HEK293T (cell line): ENCODE results near the gene SYTL1.

Experiments
- CTCF ChIA-PET: fragments of 350-600 bp; formaldehyde crosslinking; extraction: SDS; loops from one replicate; lab custom pipeline; 2021; ENCODE audit warnings: antibody characterized with exemption, inconsistent platforms; lab: Yijun Ruan, JAX
- POLR2A ChIA-PET: fragments of 350-600 bp; formaldehyde crosslinking; extraction: SDS; loops from one replicate; lab custom pipeline; 2020; ENCODE audit warnings: antibody characterized with exemption, inconsistent platforms; lab: Yijun Ruan, JAX
- DNase-seq: peaks from one replicate; pipeline ENCODE4 v3.0.0; 2012; ENCODE audit warnings: mixed read lengths; ENCODE audit errors: extremely low spot score
- ARNT ChIP-seq: fragments of 450-650 bp; IDR thresholded peaks from 2 replicates; pipeline ENCODE4 v1.6.1; 2017; ENCODE audit warnings: mild to moderate bottlenecking
- BHLHE40 ChIP-seq: fragments of 450-650 bp; IDR thresholded peaks from 2 replicates; pipeline ENCODE4 v1.6.1; 2016; ENCODE audit warnings: mild to moderate bottlenecking, moderate library complexity, borderline replicate concordance
- CTBP1 ChIP-seq: fragments of 450-650 bp; IDR thresholded peaks from 2 replicates; pipeline ENCODE4 v1.6.1; 2016; ENCODE audit warnings: borderline replicate concordance
- ELF4 ChIP-seq: fragments of 450-650 bp; IDR thresholded peaks from 2 replicates; pipeline ENCODE4 v1.6.1; 2017; ENCODE audit warnings: antibody characterized with exemption
- FOXA1 ChIP-seq: fragments of 450-650 bp; IDR thresholded peaks from 2 replicates; pipeline ENCODE4 v1.6.1; 2016; ENCODE audit warnings: mild to moderate bottlenecking
- FOXK2 ChIP-seq: fragments of 450-650 bp; IDR thresholded peaks from 2 replicates; pipeline ENCODE4 v1.6.1; 2016; ENCODE audit warnings: mild to moderate bottlenecking
- FOXM1 ChIP-seq: fragments of 450-650 bp; IDR thresholded peaks from 2 replicates; pipeline ENCODE4 v1.6.1; 2017; ENCODE audit warnings: mild to moderate bottlenecking, borderline replicate concordance
- HDGF ChIP-seq: fragments of 450-650 bp; IDR thresholded peaks from 2 replicates; pipeline ENCODE4 v1.6.1; 2017; ENCODE audit warnings: antibody characterized with exemption, borderline replicate concordance
- L3MBTL2 ChIP-seq: fragments of 450-650 bp; conservative IDR thresholded peaks from 2 replicates; pipeline ENCODE4 v1.6.1; 2016; ENCODE audit warnings: mild to moderate bottlenecking
- LEF1 ChIP-seq: fragments of 450-650 bp; IDR thresholded peaks from 2 replicates; pipeline ENCODE4 v1.6.1; 2017; ENCODE audit warnings: mild to moderate bottlenecking, borderline replicate concordance
- NFRKB ChIP-seq: fragments of 450-650 bp; IDR thresholded peaks from 2 replicates; pipeline ENCODE4 v1.6.1; 2016; ENCODE audit warnings: mild to moderate bottlenecking, moderate library complexity
- PKNOX1 ChIP-seq: fragments of 450-650 bp; IDR thresholded peaks from 2 replicates; pipeline ENCODE4 v1.6.1; 2016
- SP1 ChIP-seq: fragments of 450-650 bp; IDR thresholded peaks from 2 replicates; pipeline ENCODE4 v1.6.1; 2017
- SUZ12 ChIP-seq: fragments of 450-650 bp; IDR thresholded peaks from 2 replicates; pipeline ENCODE4 v1.6.1; 2016; ENCODE audit warnings: mild to moderate bottlenecking
- TARDBP ChIP-seq: fragments of 450-650 bp; IDR thresholded peaks from 2 replicates; pipeline ENCODE4 v1.6.1; 2016
- ZNF384 ChIP-seq: fragments of 450-650 bp; IDR thresholded peaks from 2 replicates; pipeline ENCODE4 v1.6.1; 2016

SYTL1 gene

GRCh38 chr1:27341525-27342252 lies at the start of gene SYTL1:
Gene SYTL1, plus strand, starts transcription at chr1:27342022. Its CDS starts 3,313 bp downstream, at chr1:27345335.
- peak; percentile 59 for DNase-seq
- ChIA-PET CTCF (interaction anchor here (1.2 kb wide), 2 partner anchors 8 to 16 kb away, joined by 3 to 5 read pairs; no protein-coding TSS in a partner anchor), POLR2A (interaction anchor here (1.2 to 2.8 kb wide), 3 partner anchors 9 to 24 kb away, joined by 3 to 24 read pairs (median 3); partner anchors contain the start of genes MAP3K6 and TMEM222)

GRCh38 chr1:27292106-27292505 lies 49.7 kb upstream of the SYTL1 start:
- no peak for DNase-seq
- CTCF ChIA-PET: interaction anchor here (1.0 to 1.7 kb wide), 2 partner anchors 8 to 10 kb away, joined by 3 to 6 read pairs; no protein-coding TSS in a partner anchor

More at GRCh38 chr1:27341525-27342252, at the start of gene SYTL1:
- TF ChIP-seq FOXA1: no peak
- no peak for TF ChIP-seq FOXK2
- TF ChIP-seq SP1: no peak
- TF ChIP-seq BHLHE40: no peak

GRCh38 chr1:27293915-27294314 lies 47.9 kb upstream of the SYTL1 start:
- TF ChIP-seq HDGF: no peak
- no peak for TF ChIP-seq FOXM1
- TF ChIP-seq NFRKB: no peak
- no peak for TF ChIP-seq CTBP1
- POLR2A ChIA-PET: no interaction called here
- no peak for DNase-seq
- CTCF ChIA-PET: interaction anchor here (0.7 to 1.0 kb wide), 2 partner anchors 8 to 197 kb away, joined by 3 to 4 read pairs; no protein-coding TSS in a partner anchor

More at GRCh38 chr1:27292106-27292505, 49.7 kb upstream of the SYTL1 start:
- TF ChIP-seq CTBP1: no peak
- no peak for TF ChIP-seq FOXA1
- TF ChIP-seq ELF4: no peak
- TF ChIP-seq PKNOX1: no peak
- TF ChIP-seq ARNT: no peak
- POLR2A ChIA-PET: no interaction called here

- TF ChIP-seq CTBP1 (no peak), L3MBTL2 (no peak), HDGF (no peak), LEF1 (no peak), ZNF384 (no peak), SP1 (no peak), ELF4 (no peak), SUZ12 (no peak), FOXM1 (no peak), PKNOX1 (no peak), NFRKB (no peak), BHLHE40 (no peak), TARDBP (no peak), ARNT (no peak), FOXK2 (no peak), FOXA1 (no peak)
- ChIA-PET POLR2A (interaction anchor here (1.2 kb wide), 1 partner anchor 69 kb away, joined by 3 read pairs; no protein-coding TSS in a partner anchor), CTCF (interaction anchor here (0.5 to 2.0 kb wide), 24 partner anchors 9 to 305 kb away, joined by 3 to 8 read pairs (median 4); partner anchors contain the start of gene SLC9A1)
- DNase-seq: peak; percentile 71
Observed at GRCh38 chr1:27296773-27297291, 45.0 kb upstream of the SYTL1 start.

GRCh38 chr1:27297903-27298302 lies 43.9 kb upstream of the SYTL1 start:
- TF ChIP-seq FOXK2 (no peak), PKNOX1 (no peak), TARDBP (no peak), SP1 (no peak), BHLHE40 (no peak), SUZ12 (no peak), HDGF (no peak), L3MBTL2 (no peak), ELF4 (no peak), ARNT (no peak), CTBP1 (no peak), ZNF384 (no peak), FOXA1 (no peak), NFRKB (no peak), FOXM1 (no peak), LEF1 (no peak)
- POLR2A ChIA-PET: interaction anchor here (3.5 kb wide), 1 partner anchor 69 kb away, joined by 9 read pairs; the partner anchor contains the start of gene MAP3K6
- DNase-seq: no peak
- CTCF ChIA-PET: interaction anchor here (0.8 to 3.3 kb wide), 4 partner anchors 9 to 254 kb away, joined by 3 to 15 read pairs (median 8); no protein-coding TSS in a partner anchor
